Anterior cingulate cortex (tissue), 58 donors: Measurements from ENCODE around the gene SEL1L3.

ENCODE experiments used
- DNase-seq, 58 donors: peaks; one replicate each; lab custom pipeline; 2025; lab: John Stamatoyannopoulos, UW

SEL1L3 gene

DNA sequence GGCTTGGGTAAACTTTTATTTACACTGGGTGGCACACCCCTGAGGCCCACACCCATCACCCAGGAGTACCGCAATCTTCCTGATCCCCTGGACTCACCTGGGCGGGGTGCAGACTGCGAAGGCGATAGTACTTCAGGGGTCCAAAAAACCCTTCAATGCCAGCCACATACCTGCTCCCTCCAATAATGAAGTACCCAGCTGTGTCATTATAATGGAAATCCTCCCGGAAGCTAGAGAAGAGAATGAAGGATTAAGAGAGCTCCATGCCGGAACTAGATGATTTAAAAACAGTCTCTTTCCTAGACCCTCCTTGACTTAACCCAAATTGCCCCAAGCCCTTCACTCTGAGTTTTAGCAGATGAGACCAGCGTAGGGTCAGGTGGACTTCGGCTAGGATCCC is 40.9 kb downstream of the SEL1L3 start:
- DNase-seq: no peak

DNA sequence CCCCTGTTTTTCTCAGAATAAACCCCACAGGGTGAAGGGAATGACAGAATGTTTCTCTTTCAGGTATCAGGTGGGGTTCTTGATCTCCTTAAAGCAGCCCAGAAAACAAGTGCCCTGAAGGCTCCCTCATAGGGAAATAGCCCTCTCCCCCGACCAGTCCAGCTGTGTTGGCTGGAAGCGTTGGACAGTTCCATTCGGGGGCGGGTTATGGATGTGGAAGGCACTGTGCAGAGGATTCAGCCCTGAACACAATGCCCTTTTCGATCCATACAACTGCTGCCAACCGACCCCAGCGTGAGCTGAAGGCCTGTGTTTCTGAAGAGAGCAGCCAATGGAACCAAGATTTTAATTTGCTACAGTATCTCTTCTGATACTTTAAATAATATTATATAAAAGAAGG is 41.5 kb downstream of the SEL1L3 start:
- DNase-seq: peak in 4 of 58 donors; percentile 8 to 30 (median 18)

DNA sequence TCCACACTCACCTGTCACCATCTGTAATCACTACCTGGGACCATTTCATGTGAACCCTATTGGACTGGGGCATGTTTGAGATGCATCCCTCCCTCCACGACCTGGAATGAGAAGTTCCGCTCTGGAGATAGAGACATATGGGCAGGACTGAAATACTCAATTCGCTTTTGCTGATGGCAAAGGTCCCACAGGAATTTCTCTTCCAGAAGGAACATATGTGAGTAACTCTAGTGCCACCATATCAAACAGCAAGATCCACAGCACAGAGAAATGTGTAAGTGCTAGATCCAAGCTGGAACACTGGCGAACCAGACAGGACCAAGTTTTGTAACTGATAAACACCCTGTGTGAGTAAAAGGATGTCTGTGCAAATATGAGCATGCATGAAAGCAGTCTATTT is 43.9 kb downstream of the SEL1L3 start:
- DNase-seq: peak in 5 of 58 donors; percentile 12 to 30 (median 20)

DNA sequence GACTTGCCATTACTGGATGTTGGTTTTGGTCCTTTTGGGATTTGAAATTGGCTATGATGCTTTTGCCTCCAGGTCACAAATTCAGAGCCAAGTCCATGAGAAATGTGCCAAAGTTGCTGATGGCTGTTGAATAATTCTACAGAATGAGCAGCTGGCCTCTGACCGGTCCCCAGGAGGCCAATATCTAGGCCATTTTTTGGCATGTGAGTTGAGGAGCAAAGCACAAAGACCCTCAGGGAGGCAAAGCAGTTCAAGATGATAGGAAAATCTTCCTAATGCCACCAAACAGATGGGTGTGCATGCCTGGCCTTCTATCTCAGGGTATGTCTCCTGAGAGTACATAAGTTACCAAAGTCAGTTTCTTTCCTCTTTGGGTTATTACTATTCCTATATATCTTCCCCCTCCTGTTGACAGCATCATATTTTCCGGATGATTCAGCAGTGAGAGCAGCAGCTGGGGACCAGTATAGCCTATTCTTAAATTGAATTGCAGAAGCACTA is 44.4 kb downstream of the SEL1L3 start:
- no peak for DNase-seq

DNA sequence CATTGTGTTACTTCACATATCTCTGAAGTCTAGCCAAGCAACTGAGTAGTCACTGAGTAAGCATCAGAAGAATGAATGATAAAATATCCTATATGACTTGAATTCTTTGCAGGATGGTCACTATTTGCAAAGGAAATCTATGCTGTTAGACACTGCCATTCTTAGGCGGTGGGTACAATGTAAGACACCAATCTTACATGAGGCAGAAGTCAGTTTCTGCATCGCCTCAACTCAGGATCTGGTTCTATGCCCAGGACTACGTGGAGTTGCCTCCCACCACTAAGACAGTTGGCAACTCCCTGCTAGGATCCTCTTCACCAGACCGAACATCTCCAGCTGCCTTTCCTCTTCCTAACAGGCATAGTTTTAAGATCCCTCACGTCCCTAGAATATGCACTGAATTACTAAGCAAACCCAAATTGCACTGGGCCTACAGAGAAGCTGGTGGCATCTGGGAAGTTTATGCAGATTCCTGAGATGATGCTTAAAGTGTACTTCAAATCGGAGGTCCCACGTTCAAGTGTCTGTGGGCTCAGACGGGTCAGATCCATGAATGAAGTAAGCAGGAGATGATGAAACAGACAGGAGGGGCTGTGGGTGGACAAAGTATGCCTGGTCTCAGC is 45.6 kb downstream of the SEL1L3 start:
- DNase-seq: peak in 14 of 58 donors; percentile 19 to 64 (median 34)

DNA sequence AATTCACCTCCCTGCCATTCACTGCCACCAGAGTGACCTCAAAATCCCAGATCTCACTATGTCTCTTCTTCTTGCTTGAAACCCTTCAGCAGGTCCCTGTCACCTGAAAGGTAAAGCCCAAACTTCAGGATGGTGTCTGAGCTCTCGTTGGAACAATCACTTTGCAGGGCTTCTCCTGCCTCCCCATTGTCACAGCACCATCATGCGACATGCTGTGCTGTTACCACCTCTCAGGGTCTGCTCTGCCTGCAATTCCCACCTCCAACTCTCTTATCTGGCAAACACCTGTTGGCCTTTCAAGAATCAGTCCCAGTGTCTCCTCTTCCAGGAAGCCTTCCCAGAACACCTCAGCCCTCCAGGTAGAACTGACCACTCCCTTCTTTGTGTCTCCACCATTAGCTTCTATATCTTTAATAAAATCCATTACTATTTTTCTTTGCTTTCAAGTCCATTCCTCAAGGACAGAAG is 46.2 kb downstream of the SEL1L3 start:
- no peak for DNase-seq

DNA sequence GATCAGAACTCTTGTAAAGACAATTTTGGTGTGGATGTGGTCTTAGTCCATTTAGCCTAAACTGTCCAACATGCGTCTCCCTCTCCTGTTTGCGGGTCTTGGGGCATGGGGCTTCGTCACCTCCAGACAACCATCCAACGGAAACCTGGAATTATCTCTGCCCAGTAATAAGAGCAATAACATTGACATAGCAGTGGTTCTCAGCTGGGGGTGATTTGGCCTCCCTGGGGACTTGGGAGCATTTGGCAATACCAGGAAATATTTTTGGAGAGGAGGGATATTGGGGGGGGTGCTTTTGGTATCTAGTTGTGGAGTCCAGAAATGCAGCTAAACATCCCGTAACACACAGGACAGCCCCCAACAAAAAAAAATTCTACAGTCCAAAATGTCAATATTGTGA is 47.2 kb downstream of the SEL1L3 start:
- DNase-seq: no peak

DNA sequence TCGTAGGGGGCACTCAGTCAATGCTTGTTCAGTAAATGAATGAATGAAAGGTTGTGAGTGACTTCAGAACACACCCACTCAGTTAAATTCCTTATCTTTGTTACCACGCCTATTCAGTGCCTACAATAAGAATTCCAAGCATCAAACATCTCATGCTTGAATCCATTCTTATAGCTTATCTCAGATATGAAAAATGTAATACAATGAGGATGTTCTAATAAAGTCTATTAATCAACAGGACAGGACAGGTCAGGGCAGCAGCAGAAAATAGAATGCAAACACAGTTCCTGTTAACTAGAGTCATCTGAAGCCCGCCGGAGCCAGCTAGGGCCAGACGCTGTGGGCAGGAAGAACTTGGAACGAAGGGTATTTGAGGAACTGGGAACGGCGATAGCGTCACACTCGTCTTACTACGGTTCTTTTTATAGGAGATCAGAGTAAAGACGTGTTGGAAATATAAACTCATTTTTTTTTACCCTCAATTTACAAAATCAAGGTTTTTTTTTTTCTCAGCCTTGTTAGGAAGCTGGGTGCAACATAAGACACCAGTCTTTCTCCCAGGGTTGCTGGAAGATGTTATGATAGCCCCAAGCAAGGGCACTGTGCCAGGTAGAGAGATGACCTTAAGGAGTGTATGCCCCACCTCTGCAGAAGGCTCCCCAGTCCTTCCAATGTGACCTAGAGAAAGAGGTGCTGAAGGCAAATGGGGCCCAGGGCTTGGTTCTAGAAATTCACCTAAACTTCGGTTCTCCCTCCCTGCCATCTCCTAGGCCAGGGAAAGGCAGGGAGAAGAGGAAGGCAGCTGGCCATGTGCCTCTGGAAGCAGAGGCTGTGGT is 48.3 kb downstream of the SEL1L3 start:
- DNase-seq: peak in 23 of 58 donors; percentile 6 to 54 (median 26)

DNA sequence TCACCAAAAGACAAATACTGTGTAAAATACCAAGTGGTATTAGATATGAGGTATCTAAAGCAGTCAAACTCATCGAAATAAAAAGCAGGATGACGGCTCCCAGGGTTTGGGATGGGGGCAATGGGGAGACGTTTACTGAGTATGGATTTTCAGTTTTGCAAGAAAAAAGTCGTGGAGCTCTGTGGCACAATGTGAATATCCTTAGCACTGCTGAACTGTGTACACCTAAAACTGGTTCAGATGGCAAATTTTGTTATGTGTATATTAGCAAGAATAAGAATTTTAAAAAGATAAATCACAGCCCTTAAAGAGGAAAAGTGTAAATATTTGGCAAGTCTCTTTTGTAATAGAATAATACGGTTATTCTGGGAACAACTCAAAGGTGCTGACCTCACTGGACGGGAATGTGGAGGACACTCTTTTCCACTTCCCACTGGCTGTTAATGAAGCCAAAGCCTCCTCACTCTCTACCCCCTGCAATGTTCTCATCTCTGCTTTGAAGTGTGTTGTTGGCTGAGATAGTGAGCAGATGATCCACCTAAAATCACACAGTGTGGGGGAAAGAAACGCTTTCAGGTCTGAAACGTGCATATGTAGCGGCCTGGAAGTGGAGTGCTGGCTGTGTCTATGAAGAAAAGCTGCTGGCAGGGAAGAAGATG is 49.2 kb downstream of the SEL1L3 start:
- peak in 1 of 58 donors; percentile 31 for DNase-seq

DNA sequence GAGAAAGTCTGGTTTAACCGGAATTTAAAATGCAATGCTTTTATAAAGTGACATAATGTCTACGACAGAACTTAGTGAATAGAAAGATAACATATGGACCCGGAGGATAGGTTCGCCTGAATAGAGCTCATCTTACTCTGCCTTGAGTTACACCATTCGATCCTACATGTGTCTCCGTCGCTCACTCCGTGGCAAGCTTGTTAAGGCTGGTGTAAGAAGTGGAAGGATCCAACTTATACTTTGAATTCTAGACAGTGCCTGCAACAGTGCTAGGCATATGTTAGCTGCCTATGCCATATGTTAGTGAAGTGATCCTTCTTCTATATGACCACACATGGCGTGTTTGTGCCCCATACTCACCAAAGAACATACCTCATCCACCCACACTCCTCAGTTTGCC is 50.9 kb downstream of the SEL1L3 start:
- DNase-seq: peak in 5 of 58 donors; percentile 8 to 39 (median 16)

DNA sequence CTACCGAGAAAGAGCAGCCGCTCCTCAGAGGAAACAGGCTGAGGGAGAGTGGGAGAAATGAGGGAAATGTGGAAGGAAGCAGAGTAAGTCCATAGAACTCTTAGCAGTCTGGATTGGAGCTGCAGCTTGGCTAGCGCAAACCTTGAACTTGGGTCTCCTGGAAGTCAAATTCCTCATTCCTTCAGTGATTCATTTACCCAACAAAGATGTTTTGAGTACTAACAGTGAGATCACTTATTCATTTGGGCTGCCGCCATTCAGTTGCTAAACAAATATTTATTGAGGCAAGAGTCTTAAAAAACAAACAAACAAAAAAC is 51.5 kb downstream of the SEL1L3 start:
- no peak for DNase-seq

DNA sequence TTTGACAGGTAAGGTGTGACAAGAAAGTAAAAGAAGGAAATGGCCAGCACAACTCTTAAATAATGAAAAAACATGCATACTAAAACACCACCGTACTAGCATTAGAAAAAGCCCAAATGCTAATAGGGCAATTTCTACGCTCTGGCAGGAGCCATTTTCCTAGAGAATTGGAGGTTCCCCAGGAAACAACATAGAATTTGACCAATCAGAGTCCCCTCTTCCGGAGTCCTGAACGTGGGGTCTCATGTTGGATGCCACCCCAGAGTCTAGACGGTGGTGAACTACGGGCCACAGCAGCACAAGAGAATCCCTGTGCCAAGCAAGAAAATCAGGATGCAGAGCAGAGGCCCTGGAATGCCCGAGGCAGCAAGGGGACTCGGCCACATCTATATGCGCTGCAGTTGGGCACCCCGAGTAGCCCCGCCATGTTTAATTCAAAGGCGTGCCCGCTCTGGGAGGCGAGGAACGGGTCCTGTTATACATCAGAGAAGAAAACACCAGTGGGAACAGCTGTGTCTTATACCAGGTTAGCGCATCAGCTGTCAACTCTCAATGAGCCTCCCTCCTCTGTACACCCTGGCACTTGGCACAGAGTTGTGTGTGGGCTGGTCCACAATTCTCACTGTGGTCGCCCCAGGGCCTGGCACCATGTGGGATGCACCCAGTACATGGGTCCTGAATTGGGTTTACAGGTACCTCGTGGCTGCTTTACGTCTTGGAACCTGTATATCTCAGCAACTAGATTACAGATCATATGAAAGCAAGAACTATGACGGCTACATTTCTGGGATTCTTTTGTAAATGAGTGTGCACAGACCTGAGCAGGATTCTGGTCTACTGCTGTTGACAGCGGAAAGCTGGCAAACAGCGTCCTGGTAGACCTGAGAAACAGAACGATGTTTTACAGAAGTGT is 52.1 kb downstream of the SEL1L3 start:
- peak in 4 of 58 donors; percentile 11 to 25 (median 16) for DNase-seq

DNA sequence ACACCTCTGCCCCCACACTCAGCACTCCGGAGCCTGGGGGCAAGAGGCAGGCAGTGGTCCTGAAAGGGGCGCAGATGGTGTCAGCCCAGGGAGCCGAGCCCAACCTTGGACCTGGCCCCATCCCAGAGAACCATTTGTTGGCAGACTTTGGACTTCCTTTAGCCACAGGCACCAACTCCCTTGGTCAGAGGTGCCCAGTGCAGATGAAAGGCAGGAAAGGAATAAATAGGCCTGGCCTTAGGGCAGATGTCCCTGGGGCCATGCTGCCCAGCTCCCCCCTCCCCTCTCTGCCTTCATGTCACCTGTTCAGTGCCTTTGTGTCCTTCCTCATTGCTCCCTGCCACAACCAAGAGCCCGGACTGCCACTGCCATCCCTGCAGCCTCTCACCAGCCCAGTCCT is 52.8 kb downstream of the SEL1L3 start:
- DNase-seq: no peak

DNA sequence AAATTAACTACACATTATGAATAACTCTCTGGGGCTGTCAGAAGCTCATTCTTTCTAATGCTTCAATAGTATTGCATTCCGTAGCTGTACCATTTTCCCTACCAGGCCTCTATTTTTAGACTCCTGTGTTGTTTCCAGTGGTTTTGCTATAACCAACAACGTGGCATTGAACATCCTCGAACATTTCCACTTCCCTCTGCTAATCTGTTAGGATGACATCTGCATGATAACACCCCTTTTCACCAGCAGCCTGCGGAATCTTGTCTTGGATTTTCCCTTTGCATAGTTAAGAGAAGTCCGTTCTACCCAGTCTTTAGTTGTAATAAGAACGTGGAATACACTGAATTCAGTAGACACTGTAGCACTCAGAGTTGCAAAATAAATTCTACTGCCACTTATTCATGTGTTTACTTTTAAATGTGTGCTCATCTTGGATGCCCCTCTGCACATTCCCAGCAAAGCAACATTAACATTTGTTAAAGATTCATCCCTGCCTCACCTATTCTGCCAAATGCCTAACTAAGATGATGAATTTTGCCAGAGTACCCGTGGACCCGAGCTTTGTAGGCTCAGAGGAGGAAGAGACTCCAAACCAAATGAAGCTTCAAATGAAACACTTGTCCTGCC is 55.6 kb downstream of the SEL1L3 start:
- no peak for DNase-seq

DNA sequence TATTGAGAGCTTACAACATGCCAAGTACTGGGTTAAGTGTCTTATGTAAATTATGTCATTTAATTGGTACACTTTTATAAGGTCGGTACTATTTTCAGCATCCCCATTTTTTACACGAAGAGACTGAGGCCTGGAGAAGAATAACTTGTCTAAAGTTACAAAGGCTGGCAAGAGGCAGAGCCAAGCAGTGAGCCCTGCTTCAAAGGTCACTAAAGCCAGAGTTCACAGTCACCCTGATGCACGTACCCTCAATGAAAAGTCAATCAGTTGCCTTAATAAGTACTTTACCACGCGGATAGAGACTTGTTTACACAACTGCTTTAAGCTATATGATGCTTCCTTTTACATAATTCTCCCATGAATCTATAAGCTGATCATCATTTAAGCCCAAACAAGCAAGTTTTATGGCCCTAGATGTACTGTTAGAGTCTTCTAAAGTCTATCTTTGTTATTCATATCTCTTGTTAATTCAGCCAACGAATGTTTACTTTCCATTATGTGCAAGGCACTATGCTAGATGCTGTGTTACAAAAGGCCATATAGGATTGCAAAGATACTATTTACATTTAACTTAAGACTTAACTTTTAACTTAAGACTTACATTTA is 57.4 kb downstream of the SEL1L3 start:
- DNase-seq: no peak

DNA sequence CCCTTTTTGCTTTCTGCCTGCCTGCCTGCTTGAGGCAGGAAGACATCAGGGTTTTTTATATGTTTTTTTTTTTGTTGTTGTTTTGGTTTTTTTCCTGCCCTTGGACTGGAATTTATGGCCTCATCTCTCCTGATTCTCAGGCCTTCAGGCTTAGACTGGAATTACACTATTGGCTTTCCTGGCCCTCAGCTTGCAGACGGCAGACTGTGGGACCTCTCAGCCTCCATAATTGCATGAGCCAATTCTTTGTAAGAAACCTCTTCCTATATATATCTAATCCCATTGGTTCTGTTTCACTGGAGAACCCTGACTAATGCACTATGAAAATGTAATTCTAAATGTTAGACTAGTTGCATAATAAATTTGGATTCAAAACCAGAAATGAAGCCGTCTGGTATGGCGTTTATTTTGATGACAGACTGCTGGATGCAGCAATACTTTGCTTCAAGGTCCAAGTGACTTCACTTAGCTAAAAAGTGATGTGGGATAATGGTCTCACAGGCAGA is 59.0 kb downstream of the SEL1L3 start:
- DNase-seq: no peak

DNA sequence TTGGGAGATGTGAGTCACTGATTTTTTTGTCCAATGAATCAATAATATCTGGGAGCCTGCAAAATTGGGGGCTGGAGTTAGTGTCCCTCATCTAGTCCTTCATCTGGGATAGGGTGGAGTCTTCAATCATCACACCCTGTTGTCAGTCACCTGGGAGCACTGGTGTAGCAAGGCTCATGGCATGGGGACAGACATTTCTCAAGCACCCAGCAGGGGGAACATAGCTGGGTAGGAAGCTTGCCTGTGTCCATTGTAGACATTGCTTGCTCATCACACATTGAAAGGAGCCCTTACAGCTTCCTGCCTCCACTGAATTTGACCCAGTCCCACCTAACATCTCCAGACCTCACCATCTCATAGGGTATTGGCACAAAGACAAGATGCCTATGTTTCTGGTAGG is 61.2 kb downstream of the SEL1L3 start:
- DNase-seq: no peak

DNA sequence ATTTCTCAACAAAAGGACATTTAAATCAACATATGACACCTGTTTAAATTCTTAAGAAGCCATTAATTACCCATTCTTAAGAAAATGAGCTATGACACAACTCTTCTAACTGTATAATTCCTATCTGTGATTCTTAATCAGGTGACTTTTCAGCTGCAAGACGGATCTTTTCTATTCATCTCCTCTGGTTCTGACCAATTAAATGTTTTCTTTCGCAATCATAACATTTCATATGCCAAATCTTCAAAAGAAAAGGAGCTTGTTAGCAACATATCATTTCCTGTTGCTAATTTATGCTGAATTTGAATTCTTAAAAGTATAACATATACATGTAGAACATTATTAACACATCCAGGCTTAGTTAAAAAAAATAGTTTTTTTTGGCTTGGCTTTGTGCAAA is 62.5 kb downstream of the SEL1L3 start:
- no peak for DNase-seq

DNA sequence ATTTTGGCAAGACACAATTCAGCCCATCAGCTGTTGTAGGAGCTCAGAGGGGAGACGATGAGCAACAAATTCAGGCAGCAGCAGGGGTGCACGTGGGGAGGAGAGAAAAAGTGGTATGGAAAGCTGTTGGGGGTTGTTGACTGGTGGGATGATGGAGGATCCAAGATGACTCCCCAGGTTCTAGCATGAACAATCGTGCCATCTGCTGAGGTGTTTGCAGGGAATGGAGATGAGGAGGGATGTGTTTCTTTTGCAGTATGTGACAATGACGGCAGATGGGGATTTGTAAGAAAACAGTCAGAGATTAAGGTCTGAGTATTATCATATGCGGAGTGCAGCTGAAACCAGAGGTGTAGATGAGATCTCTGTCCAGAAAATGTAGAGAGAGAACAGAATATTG is 63.3 kb downstream of the SEL1L3 start:
- DNase-seq: peak in 1 of 58 donors; percentile 9
